Cardiac fibroblast (primary cell): ENCODE data around the gene PGBD4.

ENCODE experiments used
- DNase-seq, 2 donors: peaks; one replicate each; pipeline versions ENCODE4 v3.0.0 to v3.0.0-alpha.2; 2010; ENCODE audit warnings: low read depth in 2 of 2
- H3K4me3 ChIP-seq, 2 donors: replicated peaks in 1 of 2; 1 replicate in 1 of 2; 2 replicates in 1 of 2; pipeline ENCODE4 v1.5.1; 2011; ENCODE audit warnings: low read depth in 2 of 2, low read length in 2 of 2, mild to moderate bottlenecking in 2 of 2, moderate library complexity in 1 of 2
- TF ChIP-seq, protein P1 (sequence below): IDR thresholded peaks from one replicate; pipeline ENCODE4 v1.5.1; 2011; ENCODE audit warnings: low read depth, mild to moderate bottlenecking, low read length, inconsistent platforms

The PGBD4 gene

DNA sequence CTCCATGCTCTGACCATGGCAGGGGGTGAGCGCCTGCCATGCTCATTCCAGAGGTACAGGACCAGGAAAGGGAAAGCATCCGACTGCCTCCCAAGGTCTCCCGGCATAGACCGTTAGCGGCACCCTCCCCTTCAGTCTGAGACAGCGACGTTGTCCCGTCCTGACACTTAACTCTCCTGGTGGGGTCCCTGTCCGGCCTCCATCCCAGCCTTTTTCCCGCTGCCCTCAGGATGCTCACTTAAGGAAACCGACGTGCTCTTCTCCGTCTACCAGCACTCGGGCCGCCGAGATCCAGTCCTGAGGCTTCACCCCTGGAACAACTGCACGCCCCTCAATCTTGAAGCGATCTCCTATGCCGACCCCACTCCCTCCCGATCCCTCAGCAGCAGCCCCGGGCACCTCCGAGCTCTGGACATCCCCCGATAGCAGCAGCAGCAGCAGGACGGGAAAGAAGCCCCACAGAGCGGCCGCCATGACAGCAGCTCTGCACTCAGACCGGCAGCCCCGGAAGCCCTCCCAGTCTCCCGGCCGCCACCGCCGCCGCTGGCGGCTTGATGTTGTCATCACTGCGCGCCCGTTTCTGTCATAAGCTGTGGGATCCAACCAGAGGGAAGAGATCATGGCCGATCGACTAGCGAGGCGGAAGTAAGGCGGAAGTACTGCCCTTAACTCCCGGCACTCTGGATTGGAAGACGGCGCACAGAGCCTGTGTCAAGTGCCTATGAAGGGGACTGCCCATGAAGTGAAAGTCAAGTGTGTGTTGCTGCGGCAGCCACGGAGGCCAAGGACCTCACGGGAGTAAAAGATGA, at the start of gene PGBD4, which contains the start of gene EMC7:
Gene PGBD4 (plus strand): TSS at position 718 of the 809 bp plus-strand sequence. CDS start 449 bp downstream, outside the sequence.
Gene EMC7 (minus strand): TSS at position 497 of the 809 bp plus-strand sequence. CDS start 23 bp downstream, at position 474.
- H3K4me3 ChIP-seq: peak within 1 kb of the TSS; percentile 98 to 100
- DNase-seq: peak; percentile 100
- TF ChIP-seq, protein P1, sequence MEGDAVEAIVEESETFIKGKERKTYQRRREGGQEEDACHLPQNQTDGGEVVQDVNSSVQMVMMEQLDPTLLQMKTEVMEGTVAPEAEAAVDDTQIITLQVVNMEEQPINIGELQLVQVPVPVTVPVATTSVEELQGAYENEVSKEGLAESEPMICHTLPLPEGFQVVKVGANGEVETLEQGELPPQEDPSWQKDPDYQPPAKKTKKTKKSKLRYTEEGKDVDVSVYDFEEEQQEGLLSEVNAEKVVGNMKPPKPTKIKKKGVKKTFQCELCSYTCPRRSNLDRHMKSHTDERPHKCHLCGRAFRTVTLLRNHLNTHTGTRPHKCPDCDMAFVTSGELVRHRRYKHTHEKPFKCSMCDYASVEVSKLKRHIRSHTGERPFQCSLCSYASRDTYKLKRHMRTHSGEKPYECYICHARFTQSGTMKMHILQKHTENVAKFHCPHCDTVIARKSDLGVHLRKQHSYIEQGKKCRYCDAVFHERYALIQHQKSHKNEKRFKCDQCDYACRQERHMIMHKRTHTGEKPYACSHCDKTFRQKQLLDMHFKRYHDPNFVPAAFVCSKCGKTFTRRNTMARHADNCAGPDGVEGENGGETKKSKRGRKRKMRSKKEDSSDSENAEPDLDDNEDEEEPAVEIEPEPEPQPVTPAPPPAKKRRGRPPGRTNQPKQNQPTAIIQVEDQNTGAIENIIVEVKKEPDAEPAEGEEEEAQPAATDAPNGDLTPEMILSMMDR: no peak

GRCh38 chr15:34054081-34054707, 47.7 kb upstream of the PGBD4 start:
- TF ChIP-seq, protein P1: no peak
- H3K4me3 ChIP-seq: no peak overlapping the region
- peak in 1 of 2 donors; percentile 22 for DNase-seq

GRCh38 chr15:34055868-34056595, 45.9 kb upstream of the PGBD4 start:
- peak; percentile 92 to 93 for DNase-seq
- no peak overlapping the region for H3K4me3 ChIP-seq
- TF ChIP-seq, protein P1: no peak

DNA sequence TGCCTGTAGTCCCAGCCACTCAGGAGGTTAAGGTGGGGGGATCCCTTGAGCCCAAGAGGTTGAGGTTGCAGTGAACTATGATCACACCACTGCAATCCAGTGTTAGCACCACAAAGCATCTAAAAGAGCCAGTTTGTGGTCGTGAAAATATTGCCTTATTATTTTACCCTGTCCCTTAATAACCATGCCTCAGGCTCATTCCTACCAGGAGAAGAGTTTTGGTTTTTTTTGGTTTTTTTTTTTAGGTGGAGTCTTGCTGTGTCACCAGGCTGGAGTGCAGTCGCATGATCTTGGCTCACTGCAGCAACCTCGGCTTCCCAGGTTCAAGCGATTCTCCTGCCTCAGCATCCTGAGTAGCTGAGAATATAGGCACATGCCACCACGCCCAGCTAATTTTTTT, 45.0 kb upstream of the PGBD4 start:
- no peak overlapping the region for H3K4me3 ChIP-seq
- TF ChIP-seq, protein P1: no peak
- peak in 1 of 2 donors; percentile 38 for DNase-seq

DNA sequence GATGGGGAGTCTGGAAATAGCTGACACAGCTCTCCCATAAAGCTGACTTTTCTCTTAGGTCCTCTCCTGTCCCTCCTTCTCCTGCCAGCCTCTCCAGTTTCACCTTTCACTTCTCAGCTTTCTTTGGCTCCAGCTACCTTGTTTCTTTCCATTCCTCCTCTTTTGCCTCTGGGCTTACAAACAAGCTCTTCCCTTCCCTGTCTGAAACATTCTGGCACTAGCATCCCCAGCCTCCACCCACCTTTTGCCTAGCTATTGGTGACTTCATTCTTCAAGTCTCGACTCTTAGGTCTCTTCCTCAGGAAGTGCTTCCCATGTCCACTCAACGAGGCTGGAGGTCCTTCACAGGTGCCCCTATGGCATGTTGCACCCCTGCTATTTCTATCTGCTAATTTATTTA, 42.4 kb upstream of the PGBD4 start:
- DNase-seq: no peak
- no peak overlapping the region for H3K4me3 ChIP-seq
- TF ChIP-seq, protein P1: no peak

GRCh38 chr15:34059946-34060345, 41.9 kb upstream of the PGBD4 start:
- DNase-seq: no peak
- TF ChIP-seq, protein P1: no peak
- no peak overlapping the region for H3K4me3 ChIP-seq
